Erythroblast (primary cell): Measurements from ENCODE around the gene STAT1.

Source experiments
- GATA1 ChIP-seq: IDR thresholded peaks from 2 replicates; pipeline ENCODE4 v1.6.1; 2011; ENCODE audit warnings: low read depth, mild to moderate bottlenecking, control low read depth, low read length, moderate library complexity
- POLR2A ChIP-seq: IDR thresholded peaks from 2 replicates; pipeline ENCODE4 v1.6.1; 2011; ENCODE audit warnings: mild to moderate bottlenecking, low read length

- TF ChIP-seq POLR2A (no peak), GATA1 (no peak)
Measured at GRCh38 chr2:191015831-191016230, 1.9 kb upstream of the STAT1 start.
